Right lobe of liver (tissue), 4 donors: ENCODE measurements around the gene SHLD1.

Experiments used
- POLR2A ChIP-seq: fragments of 450-650 bp; IDR thresholded peaks from one replicate; pipeline ENCODE4 v1.6.1; 2017; ENCODE audit warnings: antibody characterized with exemption, mild to moderate bottlenecking
- TF ChIP-seq, protein P1 (sequence below), 4 donors: fragments of 200-600 bp in 3 of 4; fragments of 450-650 bp in 1 of 4; IDR thresholded peaks; one replicate each; pipeline versions ENCODE4 v1.5.1 to v1.8.0; 2016 to 2022; ENCODE audit warnings: antibody characterized with exemption in 4 of 4, mild to moderate bottlenecking in 2 of 4
- donor health status: DM: no; HTN: no; CAD: no.
- donor health status: DM: no; HTN: no; CAD: no.
- donor health status: DM: no; HTN: yes; CAD: no.

DNA sequence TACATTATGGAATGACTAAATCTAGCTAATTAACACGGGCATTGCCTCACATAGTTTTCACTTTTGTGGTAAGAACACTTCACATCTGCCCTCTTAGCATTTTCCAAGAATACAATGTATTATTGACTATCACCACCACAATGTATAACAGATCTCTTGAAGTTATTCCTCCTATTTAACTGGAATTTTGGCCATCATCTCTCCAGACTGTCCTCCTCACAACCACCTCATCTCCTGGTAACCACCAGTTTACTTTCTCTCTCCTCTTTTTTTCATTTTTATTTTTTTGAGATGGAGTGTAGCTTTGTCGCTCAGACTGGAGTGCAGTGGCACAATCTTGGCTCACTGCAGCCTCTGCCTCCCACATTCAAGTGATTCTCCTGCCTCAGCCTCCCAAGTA is 8.2 kb upstream of the SHLD1 start:
- TF ChIP-seq, protein P1, sequence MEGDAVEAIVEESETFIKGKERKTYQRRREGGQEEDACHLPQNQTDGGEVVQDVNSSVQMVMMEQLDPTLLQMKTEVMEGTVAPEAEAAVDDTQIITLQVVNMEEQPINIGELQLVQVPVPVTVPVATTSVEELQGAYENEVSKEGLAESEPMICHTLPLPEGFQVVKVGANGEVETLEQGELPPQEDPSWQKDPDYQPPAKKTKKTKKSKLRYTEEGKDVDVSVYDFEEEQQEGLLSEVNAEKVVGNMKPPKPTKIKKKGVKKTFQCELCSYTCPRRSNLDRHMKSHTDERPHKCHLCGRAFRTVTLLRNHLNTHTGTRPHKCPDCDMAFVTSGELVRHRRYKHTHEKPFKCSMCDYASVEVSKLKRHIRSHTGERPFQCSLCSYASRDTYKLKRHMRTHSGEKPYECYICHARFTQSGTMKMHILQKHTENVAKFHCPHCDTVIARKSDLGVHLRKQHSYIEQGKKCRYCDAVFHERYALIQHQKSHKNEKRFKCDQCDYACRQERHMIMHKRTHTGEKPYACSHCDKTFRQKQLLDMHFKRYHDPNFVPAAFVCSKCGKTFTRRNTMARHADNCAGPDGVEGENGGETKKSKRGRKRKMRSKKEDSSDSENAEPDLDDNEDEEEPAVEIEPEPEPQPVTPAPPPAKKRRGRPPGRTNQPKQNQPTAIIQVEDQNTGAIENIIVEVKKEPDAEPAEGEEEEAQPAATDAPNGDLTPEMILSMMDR (IDR thresholded peaks at IDR 0.05) = no peak
- no peak for TF ChIP-seq POLR2A
